Forelimb muscle (tissue), 1 donor: ENCODE data around the gene RBM19. TPM values are rescaled to one million over a fixed set of nuclear protein-coding genes. Genes with fewer than 3 reads are reported as not detected.
"Not testable (repeated sequence)": the region's sequence is repeated elsewhere in the genome, so short reads cannot be mapped to it uniquely, and the experiment has no call there.

Experiments
- DNase-seq: peaks from one replicate; pipeline ENCODE4 v3.0.0-alpha.2; 2013; ENCODE audit warnings: low read depth
- polyA plus RNA-seq: library from polyadenylated mRNA; unstranded; fragments of 120-200 nt; gene quantifications from one replicate; pipeline ENCODE4 v1.2.1, GENCODE V29; 2013; ENCODE audit not compliant: insufficient read length

RBM19 gene
- polyA plus RNA-seq, 1 donor: 17.1 TPM

- DNase-seq: no peak
Measured at GRCh38 chr12:113905829-113906228, 60.3 kb downstream of the RBM19 start.

- DNase-seq: no peak
Measured at GRCh38 chr12:113903381-113903863, 62.7 kb downstream of the RBM19 start.

GRCh38 chr12:113901319-113901718, 64.8 kb downstream of the RBM19 start:
- not testable (repeated sequence) for DNase-seq

- no peak for DNase-seq
Measured at GRCh38 chr12:113900716-113901115, 65.4 kb downstream of the RBM19 start.

- no peak for DNase-seq
Measured at GRCh38 chr12:113899561-113900471, 66.3 kb downstream of the RBM19 start.

GRCh38 chr12:113899042-113899560, 67.0 kb downstream of the RBM19 start:
- DNase-seq: no peak

- DNase-seq: no peak
Measured at GRCh38 chr12:113898466-113898865, 67.7 kb downstream of the RBM19 start.

- no peak for DNase-seq
Measured at GRCh38 chr12:113897406-113897805, 68.7 kb downstream of the RBM19 start.

GRCh38 chr12:113896841-113897240, 69.3 kb downstream of the RBM19 start:
- DNase-seq: no peak

GRCh38 chr12:113896194-113896593, 69.9 kb downstream of the RBM19 start:
- DNase-seq: no peak

GRCh38 chr12:113895176-113895575, 70.9 kb downstream of the RBM19 start:
- DNase-seq: no peak

- no peak for DNase-seq
Measured at GRCh38 chr12:113894697-113895096, 71.4 kb downstream of the RBM19 start.

GRCh38 chr12:113893221-113893620, 72.9 kb downstream of the RBM19 start:
- DNase-seq: no peak

- no peak for DNase-seq
Measured at GRCh38 chr12:113892556-113892955, 73.6 kb downstream of the RBM19 start.

GRCh38 chr12:113891739-113892520, 74.2 kb downstream of the RBM19 start:
- DNase-seq: no peak

GRCh38 chr12:113891167-113891692, 74.9 kb downstream of the RBM19 start:
- no peak for DNase-seq

- no peak for DNase-seq
Measured at GRCh38 chr12:113889891-113890581, 76.1 kb downstream of the RBM19 start.

- DNase-seq: no peak
Measured at GRCh38 chr12:113889076-113889475, 77.0 kb downstream of the RBM19 start.

- no peak for DNase-seq
Measured at GRCh38 chr12:113888435-113888834, 77.7 kb downstream of the RBM19 start.

- no peak for DNase-seq
Measured at GRCh38 chr12:113887906-113888305, 78.2 kb downstream of the RBM19 start.

- no peak for DNase-seq
Measured at GRCh38 chr12:113886721-113887120, 79.4 kb downstream of the RBM19 start.
